ENCODE data around the gene TMEM9. TPM values are rescaled to one million over a fixed set of nuclear protein-coding genes. Genes with fewer than 3 reads are reported as not detected.

Gene TMEM9
- total and polyA plus RNA-seq, 8 donors, result 21.7 to 53.8 (median 48.0) TPM

DNA sequence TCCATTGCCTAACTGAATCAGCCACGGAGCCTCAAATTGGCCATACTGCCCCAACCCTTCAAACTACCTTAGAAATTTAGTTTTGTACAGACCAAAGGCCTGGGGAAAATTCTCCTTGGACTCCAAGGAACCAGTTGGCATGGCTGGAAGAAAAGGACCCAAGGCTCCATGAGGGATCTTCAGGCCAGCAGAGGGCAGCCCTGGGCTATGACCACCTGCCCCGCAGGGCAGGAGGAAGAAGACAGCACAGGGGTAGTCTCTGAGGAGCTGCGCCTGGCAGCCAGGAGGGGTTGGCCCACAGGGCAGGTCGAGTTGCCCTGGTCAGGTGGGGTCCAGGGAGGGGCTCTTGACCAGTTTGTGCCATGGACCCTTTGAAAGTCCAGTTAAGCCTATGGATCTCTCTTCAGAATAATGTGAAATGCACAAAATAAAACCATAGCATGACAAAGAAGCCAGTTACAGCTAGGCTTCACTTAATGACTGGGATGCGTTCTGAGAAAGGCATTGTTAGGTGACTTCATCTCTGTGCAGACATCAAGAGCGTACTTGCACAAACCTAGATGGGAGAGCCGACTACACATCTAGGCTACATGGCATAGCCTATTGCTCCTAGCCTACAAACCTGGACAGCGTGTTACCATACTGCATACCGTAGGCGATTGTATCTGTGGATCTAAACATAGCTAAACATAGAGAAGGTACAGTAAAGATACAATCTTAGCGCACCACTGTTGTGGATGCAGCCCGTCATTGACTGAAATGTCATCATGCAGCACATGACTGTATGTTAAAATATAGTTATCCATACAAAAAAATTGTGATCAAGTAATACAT is 68.2 kb downstream of the TMEM9 start:
- peak; percentile 73 to 78 for DNase-seq
- no peaks in the 10 kb centered on the region for H3K36me3 ChIP-seq
- H3K27ac ChIP-seq, result no peak overlapping the region

More for the DNA sequence above, 68.2 kb downstream of the TMEM9 start:
- intact Hi-C loops (cut with DNase I; ENCODE audit: low total_unique reads), result no loop called here
- no peaks in the 10 kb centered on the region for H3K4me1 ChIP-seq
- H3K4me3 ChIP-seq, result no peak overlapping the region
- H3K27me3 ChIP-seq, result peaks cover 0 to 10% (median 0%) of the 10 kb centered on the region in 3 donors
- no peaks in the 10 kb centered on the region for H3K9me3 ChIP-seq
- 66 to 73% (median 68%) methylated on average over 12 of the region's 12 CpGs for WGBS, 5 donors
- TF ChIP-seq EP300 (IDR thresholded peaks at IDR 0.05), result no peak
- TF ChIP-seq POLR2AphosphoS5 (IDR thresholded peaks at IDR 0.05), result no peak
- no peak for TF ChIP-seq POLR2A (IDR thresholded peaks at IDR 0.05)
- TF ChIP-seq, protein P1, sequence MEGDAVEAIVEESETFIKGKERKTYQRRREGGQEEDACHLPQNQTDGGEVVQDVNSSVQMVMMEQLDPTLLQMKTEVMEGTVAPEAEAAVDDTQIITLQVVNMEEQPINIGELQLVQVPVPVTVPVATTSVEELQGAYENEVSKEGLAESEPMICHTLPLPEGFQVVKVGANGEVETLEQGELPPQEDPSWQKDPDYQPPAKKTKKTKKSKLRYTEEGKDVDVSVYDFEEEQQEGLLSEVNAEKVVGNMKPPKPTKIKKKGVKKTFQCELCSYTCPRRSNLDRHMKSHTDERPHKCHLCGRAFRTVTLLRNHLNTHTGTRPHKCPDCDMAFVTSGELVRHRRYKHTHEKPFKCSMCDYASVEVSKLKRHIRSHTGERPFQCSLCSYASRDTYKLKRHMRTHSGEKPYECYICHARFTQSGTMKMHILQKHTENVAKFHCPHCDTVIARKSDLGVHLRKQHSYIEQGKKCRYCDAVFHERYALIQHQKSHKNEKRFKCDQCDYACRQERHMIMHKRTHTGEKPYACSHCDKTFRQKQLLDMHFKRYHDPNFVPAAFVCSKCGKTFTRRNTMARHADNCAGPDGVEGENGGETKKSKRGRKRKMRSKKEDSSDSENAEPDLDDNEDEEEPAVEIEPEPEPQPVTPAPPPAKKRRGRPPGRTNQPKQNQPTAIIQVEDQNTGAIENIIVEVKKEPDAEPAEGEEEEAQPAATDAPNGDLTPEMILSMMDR (IDR thresholded peaks at IDR 0.05), result peak in 4 of 7 experiments; percentile 33 to 57 (median 46)

Other genes starting within 250 kb of the TMEM9 start
- 1 to 10 TPM; 2.0 to 8.8 (median 3.2) TPM for gene KIF21B, start 130.8 kb downstream of the TMEM9 start, total RNA-seq
- gene KIF21B, start 130.8 kb downstream of the TMEM9 start, polyA plus RNA-seq, result under 1 TPM; 0.30 to 0.68 (median 0.31) TPM
- gene CACNA1S, start 42.0 kb downstream of the TMEM9 start, total RNA-seq, result under 1 TPM in 2 of 5 donors, not detected in 3; under 0.01 to 0.18 TPM
- not detected for gene CACNA1S, start 42.0 kb downstream of the TMEM9 start, polyA plus RNA-seq
- gene ASCL5, start 27.3 kb downstream of the TMEM9 start, total RNA-seq, result under 1 TPM in 1 of 5 donors, not detected in 4; 0.18 TPM
- gene ASCL5, start 27.3 kb downstream of the TMEM9 start, polyA plus RNA-seq, result under 1 TPM in 2 of 3 donors, not detected in 1; 0.10 to 0.19 TPM
- under 1 TPM in 2 of 5 donors, not detected in 3; under 0.01 to 0.55 TPM for gene IGFN1, start 36.4 kb upstream of the TMEM9 start, total RNA-seq
- gene IGFN1, start 36.4 kb upstream of the TMEM9 start, polyA plus RNA-seq, result under 1 TPM; under 0.01 to 0.15 (median 0.05) TPM
- gene PKP1, start 129.0 kb upstream of the TMEM9 start, total RNA-seq, result 1 to 10 TPM in 1 of 5 donors, under 1 TPM in 3, not detected in 1; under 0.01 to 3.5 (median 0.40) TPM
- gene PKP1, start 129.0 kb upstream of the TMEM9 start, polyA plus RNA-seq, result 10 to 100 TPM in 1 of 3 donors, under 1 TPM in 1, not detected in 1; 0.12 to 42.2 TPM
- 1 to 10 TPM in 1 of 5 donors, not detected in 4; 1.5 TPM for gene TNNT2, start 223.2 kb upstream of the TMEM9 start, total RNA-seq
- gene TNNT2, start 223.2 kb upstream of the TMEM9 start, polyA plus RNA-seq, result 10 to 100 TPM in 1 of 3 donors, 1 to 10 TPM in 2; 6.4 to 12.0 (median 7.0) TPM
- 100 to 1,000 TPM in 1 of 5 donors, 10 to 100 TPM in 4; 23.7 to 151 (median 46.6) TPM for gene LAD1, start 244.8 kb upstream of the TMEM9 start, total RNA-seq
- gene LAD1, start 244.8 kb upstream of the TMEM9 start, polyA plus RNA-seq, result 10 to 100 TPM; 50.4 to 74.4 (median 51.4) TPM

Data from stomach (tissue), 9 donors.